CD4-positive, alpha-beta T cell (primary cell): ENCODE measurements around the gene INPP5F. TPM values are rescaled to one million over a fixed set of nuclear protein-coding genes. Genes with fewer than 3 reads are reported as not detected.
"Not testable (repeated sequence)": the region's sequence is repeated elsewhere in the genome, so short reads cannot be mapped to it uniquely, and the experiment has no call there.

ENCODE experiments used
- ATAC-seq: fragments of 200-7000 bp; cut with Tn5 transposase; one replicate; pipeline ENCODE4 v1.10.0; 2022; ENCODE audit warnings: mild to moderate bottlenecking; ENCODE audit not compliant: poor library complexity
- CTCF ChIA-PET: fragments of 350-600 bp; sonication (Branson Sonifier 250); formaldehyde crosslinking; loops from one replicate; lab custom pipeline; 2021; ENCODE audit warnings: antibody characterized with exemption, inconsistent platforms; lab: Charles Lee
- POLR2A ChIA-PET: fragments of 350-600 bp; sonication (Branson Sonifier 250); formaldehyde crosslinking; loops from one replicate; lab custom pipeline; 2021; ENCODE audit warnings: antibody characterized with exemption, inconsistent platforms; lab: Charles Lee
- DNase-seq, 14 experiments: peaks; one replicate each; pipeline ENCODE4 v3.0.0-alpha.2; 2013 to 2020; ENCODE audit warnings: mixed read lengths in 2 of 14
- H3K27ac ChIP-seq, 2 donors: one replicate each; pipeline versions ENCODE4 v1.5.1 to v1.7.0; 2013; ENCODE audit warnings: low read length in 2 of 2, low read depth in 1 of 2, mild to moderate bottlenecking in 1 of 2
- H3K27me3 ChIP-seq, 2 experiments: 1 replicate in 1 of 2; 2 replicates in 1 of 2; pipeline versions ENCODE4 v1.6.1 to v1.7.0; 2013; ENCODE audit warnings: low read length in 2 of 2, control low read depth in 1 of 2, mild to moderate bottlenecking in 1 of 2, moderate library complexity in 1 of 2; ENCODE audit not compliant: insufficient read depth in 2 of 2, control insufficient read depth in 1 of 2
- H3K36me3 ChIP-seq: one replicate; pipeline ENCODE4 v1.6.1; 2013; ENCODE audit warnings: low read length, control low read depth; ENCODE audit not compliant: insufficient read depth
- H3K4me1 ChIP-seq: one replicate; pipeline ENCODE4 v1.6.1; 2013; ENCODE audit warnings: low read length, control low read depth; ENCODE audit not compliant: insufficient read depth
- H3K4me3 ChIP-seq: one replicate; pipeline ENCODE4 v1.5.1; 2013; ENCODE audit warnings: mild to moderate bottlenecking, low read length, moderate library complexity
- H3K9me3 ChIP-seq, 2 experiments: 1 replicate in 1 of 2; 2 replicates in 1 of 2; pipeline versions ENCODE4 v1.6.1 to v1.7.0; 2013; ENCODE audit warnings: low read length in 2 of 2, mild to moderate bottlenecking in 2 of 2, control low read depth in 1 of 2, moderate library complexity in 1 of 2; ENCODE audit not compliant: control insufficient read depth in 1 of 2, insufficient read depth in 1 of 2
- H3K27ac Mint-ChIP-seq: one replicate; pipeline ENCODE4 v1.8.0; 2020; ENCODE audit warnings: mixed read lengths
- H3K27me3 Mint-ChIP-seq: one replicate; pipeline ENCODE4 v1.8.0; 2021; ENCODE audit warnings: mixed read lengths
- H3K36me3 Mint-ChIP-seq: one replicate; pipeline ENCODE4 v1.8.0; 2021; ENCODE audit warnings: low read depth, mixed read lengths
- H3K4me1 Mint-ChIP-seq: one replicate; pipeline ENCODE4 v1.8.0; 2021; ENCODE audit warnings: low read depth, mixed read lengths
- H3K4me3 Mint-ChIP-seq: one replicate; pipeline ENCODE4 v1.8.0; 2020; ENCODE audit warnings: mild to moderate bottlenecking, mixed read lengths
- H3K9me3 Mint-ChIP-seq: one replicate; pipeline ENCODE4 v1.8.0; 2020; ENCODE audit warnings: mixed read lengths
- intact Hi-C, 2 experiments: fragments of 100-400 bp; cut with DNase I in 1 of 2; cut with micrococcal nuclease in 1 of 2; formaldehyde crosslinking; loops; one replicate each; pipeline versions ENCODE4 v1.15.1 to v1.9.0; 2023 to 2025; cut with DNase I, micrococcal nuclease
- total RNA-seq, 174 experiments: library from RNA in 2 of 174; stranded (reverse) in 2 of 174; gene quantifications; one replicate each; pipeline ENCODE4 v1.2.3 and lab custom pipeline; 2021 to 2026
- TF ChIP-seq, protein P1 (sequence below): fragments of 200-600 bp; IDR thresholded peaks from one replicate; pipeline ENCODE4 v1.8.0; 2022; ENCODE audit warnings: antibody characterized with exemption, mild to moderate bottlenecking

Gene INPP5F
- total RNA-seq, 2 experiments from 2014 or later = 6.2 to 6.4 TPM

DNA sequence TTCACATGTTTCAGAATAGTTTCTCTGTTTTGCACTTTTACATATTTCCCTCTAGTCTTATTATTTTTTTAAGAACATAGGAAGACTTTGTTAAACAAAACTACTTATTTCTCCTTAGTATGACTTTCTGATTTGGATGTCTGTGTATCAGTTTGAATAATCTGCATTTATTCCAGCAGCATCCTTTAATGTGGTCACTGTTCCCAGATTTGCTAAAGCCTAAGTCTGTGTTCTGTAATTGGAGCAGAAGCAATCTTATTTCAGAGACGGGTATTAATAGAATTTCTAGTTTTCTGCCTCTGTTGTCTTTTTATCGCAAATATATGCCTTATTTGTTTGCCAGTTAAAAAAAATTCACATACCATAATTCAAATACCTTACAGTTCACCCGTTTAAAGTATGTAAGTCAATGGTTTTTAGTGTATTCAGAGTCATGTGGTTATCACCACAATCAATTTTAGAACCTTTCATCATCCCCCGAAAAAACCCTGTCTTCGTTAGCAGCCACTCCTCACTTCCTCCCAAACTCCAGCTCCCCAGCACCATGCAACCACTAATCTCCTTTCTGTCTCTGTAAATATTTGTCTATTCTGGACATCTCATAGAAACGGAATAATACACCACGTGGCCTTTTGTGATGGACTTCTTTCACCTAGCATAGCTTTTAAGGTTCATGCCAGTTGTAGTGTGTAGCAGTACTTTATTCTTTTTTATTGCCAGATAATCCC, 58.7 kb downstream of the INPP5F start:
- Mint-ChIP-seq H3K27me3 (no peaks in the 10 kb centered on the region), H3K4me3 (peak overlapping the region; percentile 1), H3K4me1 (peaks cover 30% of the 10 kb centered on the region), H3K36me3 (no peaks in the 10 kb centered on the region), H3K9me3 (no peaks in the 10 kb centered on the region), H3K27ac (no peak overlapping the region)
- DNase-seq (peak in 4 of 14 experiments; percentile 10 to 50 (median 36)), ATAC-seq (peak; percentile 80)
- CTCF ChIA-PET = no interaction called here
- H3K36me3 ChIP-seq = no peaks in the 10 kb centered on the region
- POLR2A ChIA-PET = interaction anchor here (1.0 kb wide), 1 partner anchor 24 kb away, joined by 3 read pairs; no protein-coding TSS in a partner anchor
- TF ChIP-seq, protein P1, sequence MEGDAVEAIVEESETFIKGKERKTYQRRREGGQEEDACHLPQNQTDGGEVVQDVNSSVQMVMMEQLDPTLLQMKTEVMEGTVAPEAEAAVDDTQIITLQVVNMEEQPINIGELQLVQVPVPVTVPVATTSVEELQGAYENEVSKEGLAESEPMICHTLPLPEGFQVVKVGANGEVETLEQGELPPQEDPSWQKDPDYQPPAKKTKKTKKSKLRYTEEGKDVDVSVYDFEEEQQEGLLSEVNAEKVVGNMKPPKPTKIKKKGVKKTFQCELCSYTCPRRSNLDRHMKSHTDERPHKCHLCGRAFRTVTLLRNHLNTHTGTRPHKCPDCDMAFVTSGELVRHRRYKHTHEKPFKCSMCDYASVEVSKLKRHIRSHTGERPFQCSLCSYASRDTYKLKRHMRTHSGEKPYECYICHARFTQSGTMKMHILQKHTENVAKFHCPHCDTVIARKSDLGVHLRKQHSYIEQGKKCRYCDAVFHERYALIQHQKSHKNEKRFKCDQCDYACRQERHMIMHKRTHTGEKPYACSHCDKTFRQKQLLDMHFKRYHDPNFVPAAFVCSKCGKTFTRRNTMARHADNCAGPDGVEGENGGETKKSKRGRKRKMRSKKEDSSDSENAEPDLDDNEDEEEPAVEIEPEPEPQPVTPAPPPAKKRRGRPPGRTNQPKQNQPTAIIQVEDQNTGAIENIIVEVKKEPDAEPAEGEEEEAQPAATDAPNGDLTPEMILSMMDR = no peak
- intact Hi-C loops = no loop called here
- no peaks in the 10 kb centered on the region for H3K9me3 ChIP-seq
- H3K27me3 ChIP-seq = no peaks in the 10 kb centered on the region
- peaks cover 4% of the 10 kb centered on the region for H3K4me1 ChIP-seq
- H3K27ac ChIP-seq = no peak overlapping the region
- no peak overlapping the region for H3K4me3 ChIP-seq

DNA sequence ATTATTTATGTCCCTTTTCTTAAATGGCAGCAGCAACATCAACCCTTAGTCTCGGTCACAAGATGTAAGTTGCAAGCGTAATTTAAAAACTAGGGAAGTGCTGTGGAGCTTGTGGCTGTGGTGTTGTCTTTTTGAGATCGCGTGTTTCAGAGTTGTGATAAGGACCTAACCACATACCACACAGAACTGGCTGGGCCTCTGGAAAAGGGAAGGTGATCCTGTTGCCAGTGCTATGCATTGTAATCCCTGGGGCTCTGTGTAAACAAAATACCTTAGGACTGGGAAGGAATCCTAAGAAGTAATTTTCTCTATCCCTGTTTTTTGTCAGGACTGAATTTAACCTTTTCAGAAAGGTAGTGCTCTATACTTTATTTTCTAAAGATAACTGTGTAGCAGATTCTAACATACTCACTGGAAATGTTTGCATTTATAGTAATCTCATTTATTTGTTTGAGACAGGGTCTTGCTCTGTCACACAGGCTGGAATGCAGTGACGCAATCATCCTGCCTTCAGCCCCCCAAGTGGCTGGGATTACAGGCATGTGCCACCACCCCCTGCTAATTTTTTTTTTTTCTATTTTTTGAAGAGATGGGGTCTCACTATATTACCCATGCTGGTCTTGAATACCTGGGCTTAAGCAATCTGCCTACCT, 60.4 kb downstream of the INPP5F start:
- Mint-ChIP-seq H3K4me3 (no peak overlapping the region), H3K9me3 (no peaks in the 10 kb centered on the region), H3K36me3 (no peaks in the 10 kb centered on the region), H3K27me3 (no peaks in the 10 kb centered on the region), H3K4me1 (peaks cover 30% of the 10 kb centered on the region), H3K27ac (no peak overlapping the region)
- TF ChIP-seq, protein P1 = no peak
- POLR2A ChIA-PET = no interaction called here
- ATAC-seq (no peak), DNase-seq (peak in 3 of 14 experiments; percentile 8 to 47 (median 34))
- CTCF ChIA-PET = no interaction called here
- H3K27me3 ChIP-seq = no peaks in the 10 kb centered on the region
- intact Hi-C loops = no loop called here
- H3K36me3 ChIP-seq = no peaks in the 10 kb centered on the region
- no peaks in the 10 kb centered on the region for H3K9me3 ChIP-seq
- peaks cover 4% of the 10 kb centered on the region for H3K4me1 ChIP-seq
- no peak overlapping the region for H3K27ac ChIP-seq
- no peak overlapping the region for H3K4me3 ChIP-seq

DNA sequence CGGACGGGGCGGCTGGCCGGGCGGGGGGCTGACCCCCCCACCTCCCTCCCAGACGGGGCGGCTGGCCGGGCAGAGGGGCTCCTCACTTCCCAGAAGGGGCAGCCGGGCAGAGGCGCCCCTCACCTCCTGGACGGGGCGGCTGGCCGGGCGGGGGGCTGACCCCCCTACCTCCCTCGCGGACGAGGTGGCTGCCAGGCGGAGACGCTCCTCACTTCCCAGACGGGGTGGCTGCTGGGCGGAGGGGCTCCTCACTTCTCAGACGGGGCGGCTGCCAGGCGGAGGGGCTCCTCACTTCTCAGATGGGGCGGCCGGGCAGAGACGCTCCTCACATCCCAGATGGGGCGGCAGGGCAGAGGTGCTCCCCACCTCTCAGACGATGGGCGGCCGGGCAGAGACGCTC, 69.3 kb downstream of the INPP5F start:
- H3K27ac ChIP-seq, H3K4me3 Mint-ChIP-seq, intact Hi-C loops, H3K9me3 Mint-ChIP-seq, H3K4me1 ChIP-seq, POLR2A ChIA-PET, H3K36me3 ChIP-seq, H3K27ac Mint-ChIP-seq, H3K9me3 ChIP-seq, ATAC-seq, H3K4me1 Mint-ChIP-seq, H3K27me3 ChIP-seq, DNase-seq, H3K4me3 ChIP-seq, CTCF ChIA-PET, H3K27me3 Mint-ChIP-seq: not testable (repeated sequence)
- peaks cover 41% of the 10 kb centered on the region for H3K36me3 Mint-ChIP-seq
